OCI-M2 (cell line): ENCODE measurements around the gene NNT.
"Not testable (repeated sequence)": the region's sequence is repeated elsewhere in the genome, so short reads cannot be mapped to it uniquely, and the experiment has no call there.

ENCODE experiments used
- DNase-seq: peaks from one replicate; lab custom pipeline; 2025; ENCODE audit not compliant: unreplicated experiment; lab: John Stamatoyannopoulos, UW

Gene NNT

GRCh38 chr5:43702293-43702692 lies 99.3 kb downstream of the NNT start:
- DNase-seq: no peak

- DNase-seq: no peak
These were observed 99.8 kb downstream of the NNT start for GRCh38 chr5:43702815-43703214.

GRCh38 chr5:43704243-43704642 lies 101.3 kb downstream of the NNT start:
- DNase-seq: no peak

- DNase-seq: not testable (repeated sequence)
These were observed 103.6 kb downstream of the NNT start for GRCh38 chr5:43706576-43706975.

- no peak for DNase-seq
These were observed 108.5 kb downstream of the NNT start for GRCh38 chr5:43711496-43711895.

- DNase-seq: no peak
These were observed 109.1 kb downstream of the NNT start for GRCh38 chr5:43712081-43712480.

- DNase-seq: not testable (repeated sequence)
These were observed 116.8 kb downstream of the NNT start for GRCh38 chr5:43719783-43720182.

GRCh38 chr5:43728581-43728980 lies 125.6 kb downstream of the NNT start:
- no peak for DNase-seq

- no peak for DNase-seq
These were observed 127.0 kb downstream of the NNT start for GRCh38 chr5:43729846-43730478.

- DNase-seq: no peak
These were observed 127.9 kb downstream of the NNT start for GRCh38 chr5:43730832-43731342.

- no peak for DNase-seq
These were observed 128.6 kb downstream of the NNT start for GRCh38 chr5:43731573-43731972.

- DNase-seq: not testable (repeated sequence)
These were observed 143.1 kb downstream of the NNT start for GRCh38 chr5:43745923-43746548.

- DNase-seq: no peak
These were observed 147.8 kb downstream of the NNT start for GRCh38 chr5:43750809-43751208.

- no peak for DNase-seq
These were observed 150.1 kb downstream of the NNT start for GRCh38 chr5:43753069-43753468.
